H1 (cell line): ENCODE data around the gene PRKAR1B.

Experiments used
- ASH2L ChIP-seq: fragments of 200-600, 300-600 bp; sonication (generic); IDR thresholded peaks from one replicate; pipeline ENCODE4 v1.7.1; 2017; ENCODE audit warnings: low read length
- BACH1 ChIP-seq: IDR thresholded peaks from 2 replicates; pipeline ENCODE4 v1.6.1; 2012; ENCODE audit warnings: low read length, improper control_type of control experiment
- BRCA1 ChIP-seq: IDR thresholded peaks from 2 replicates; pipeline ENCODE4 v1.6.1; 2012; ENCODE audit warnings: low read depth, low read length, improper control_type of control experiment
- CEBPB ChIP-seq: IDR thresholded peaks from 2 replicates; pipeline ENCODE4 v1.6.1; 2012; ENCODE audit warnings: low read depth, low read length
- FOSL1 ChIP-seq: IDR thresholded peaks from 2 replicates; pipeline ENCODE4 v1.6.1; 2011; ENCODE audit warnings: mild to moderate bottlenecking, low read depth, low read length, moderate library complexity; ENCODE audit not compliant: insufficient read depth
- POLR2A ChIP-seq, 2 experiments: IDR thresholded peaks; 1 replicate in 1 of 2; 2 replicates in 1 of 2; pipeline ENCODE4 v1.6.1; 2011; ENCODE audit warnings: low read depth in 2 of 2, low read length in 2 of 2, mild to moderate bottlenecking in 2 of 2; ENCODE audit errors: control extremely low read depth in 1 of 2
- POLR2AphosphoS5 ChIP-seq: IDR thresholded peaks from 2 replicates; pipeline ENCODE4 v1.6.1; 2011; ENCODE audit warnings: low read depth, low read length
- RAD21 ChIP-seq, 2 experiments: IDR thresholded peaks in 1 of 2; conservative IDR thresholded peaks in 1 of 2; 2 replicates each; pipeline ENCODE4 v1.6.1; 2011; ENCODE audit warnings: low read depth in 2 of 2, low read length in 2 of 2, improper control_type of control experiment in 1 of 2, inconsistent platforms in 1 of 2, mild to moderate bottlenecking in 1 of 2, moderate library complexity in 1 of 2
- SIN3A ChIP-seq, 2 experiments: IDR thresholded peaks in 1 of 2; conservative IDR thresholded peaks in 1 of 2; 2 replicates each; pipeline ENCODE4 v1.6.1; 2011 to 2012; ENCODE audit warnings: low read length in 2 of 2, improper control_type of control experiment in 1 of 2, low read depth in 1 of 2, mild to moderate bottlenecking in 1 of 2
- SP4 ChIP-seq: IDR thresholded peaks from 2 replicates; pipeline ENCODE4 v1.6.1; 2012; ENCODE audit warnings: low read length, inconsistent platforms
- TF ChIP-seq, protein P1 (sequence below), 3 experiments: IDR thresholded peaks; 1 replicate in 2 of 3; 2 replicates in 1 of 3; pipeline versions ENCODE4 v1.5.1 to v1.6.1; 2011; ENCODE audit warnings: low read length in 3 of 3, mild to moderate bottlenecking in 3 of 3, inconsistent platforms in 2 of 3, low read depth in 1 of 3, moderate library complexity in 1 of 3; ENCODE audit not compliant: insufficient read depth in 1 of 3; ENCODE audit errors: control extremely low read depth in 1 of 3
- TF ChIP-seq, protein P2 (sequence below): IDR thresholded peaks from 2 replicates; pipeline ENCODE4 v1.6.1; 2011; ENCODE audit warnings: low read depth, mild to moderate bottlenecking, low read length; ENCODE audit not compliant: insufficient read depth

DNA sequence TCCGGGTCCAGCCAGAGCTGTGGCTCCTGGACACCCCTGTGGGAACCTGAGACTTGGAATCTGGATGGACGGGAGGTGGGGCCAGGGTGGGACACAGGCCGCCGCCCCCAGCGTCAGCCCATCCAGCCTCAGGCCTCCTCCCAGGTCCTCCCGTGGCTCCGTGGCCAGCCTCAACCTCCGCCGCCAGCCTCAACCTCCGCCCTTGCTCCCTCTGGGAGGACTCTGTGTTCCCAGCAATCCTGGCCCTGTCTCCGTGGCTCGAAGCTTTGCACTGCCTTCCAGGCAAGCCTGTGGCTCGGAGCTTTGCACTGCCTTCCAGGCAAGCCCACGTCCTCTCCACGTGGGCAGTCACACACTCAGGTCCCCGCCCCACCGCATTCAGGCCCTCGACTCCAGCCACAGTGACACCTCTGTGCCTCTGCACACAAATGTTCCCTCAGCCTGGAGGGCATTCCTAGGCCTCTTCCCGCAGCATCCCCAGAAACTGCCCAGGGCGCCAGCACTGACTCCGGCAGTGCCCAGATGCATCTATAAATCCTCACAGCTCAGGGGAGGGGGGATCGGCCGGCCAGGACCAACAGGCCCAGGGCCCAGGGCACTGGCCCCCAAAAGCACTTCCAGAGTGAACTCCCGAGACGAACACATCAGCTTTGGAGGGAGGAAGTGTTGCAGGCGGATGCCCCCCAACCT, 162.8 kb downstream of the PRKAR1B start:
- no peak for TF ChIP-seq SIN3A (conservative IDR thresholded peaks at IDR 0.05 in 1 of 2, IDR thresholded peaks at IDR 0.05 in 1 of 2; ENCODE audit: low read depth in 1 of 2, low read length in 2 of 2)
- TF ChIP-seq, protein P1, sequence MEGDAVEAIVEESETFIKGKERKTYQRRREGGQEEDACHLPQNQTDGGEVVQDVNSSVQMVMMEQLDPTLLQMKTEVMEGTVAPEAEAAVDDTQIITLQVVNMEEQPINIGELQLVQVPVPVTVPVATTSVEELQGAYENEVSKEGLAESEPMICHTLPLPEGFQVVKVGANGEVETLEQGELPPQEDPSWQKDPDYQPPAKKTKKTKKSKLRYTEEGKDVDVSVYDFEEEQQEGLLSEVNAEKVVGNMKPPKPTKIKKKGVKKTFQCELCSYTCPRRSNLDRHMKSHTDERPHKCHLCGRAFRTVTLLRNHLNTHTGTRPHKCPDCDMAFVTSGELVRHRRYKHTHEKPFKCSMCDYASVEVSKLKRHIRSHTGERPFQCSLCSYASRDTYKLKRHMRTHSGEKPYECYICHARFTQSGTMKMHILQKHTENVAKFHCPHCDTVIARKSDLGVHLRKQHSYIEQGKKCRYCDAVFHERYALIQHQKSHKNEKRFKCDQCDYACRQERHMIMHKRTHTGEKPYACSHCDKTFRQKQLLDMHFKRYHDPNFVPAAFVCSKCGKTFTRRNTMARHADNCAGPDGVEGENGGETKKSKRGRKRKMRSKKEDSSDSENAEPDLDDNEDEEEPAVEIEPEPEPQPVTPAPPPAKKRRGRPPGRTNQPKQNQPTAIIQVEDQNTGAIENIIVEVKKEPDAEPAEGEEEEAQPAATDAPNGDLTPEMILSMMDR (IDR thresholded peaks at IDR 0.05; ENCODE audit: control extremely low read depth in 1 of 3, insufficient read depth in 1 of 3, low read depth in 1 of 3, low read length in 3 of 3), result no peak
- TF ChIP-seq POLR2AphosphoS5, result no peak
- TF ChIP-seq POLR2A (IDR thresholded peaks at IDR 0.05; ENCODE audit: control extremely low read depth in 1 of 2, low read depth in 2 of 2, low read length in 2 of 2), result no peak
- TF ChIP-seq, protein P2, sequence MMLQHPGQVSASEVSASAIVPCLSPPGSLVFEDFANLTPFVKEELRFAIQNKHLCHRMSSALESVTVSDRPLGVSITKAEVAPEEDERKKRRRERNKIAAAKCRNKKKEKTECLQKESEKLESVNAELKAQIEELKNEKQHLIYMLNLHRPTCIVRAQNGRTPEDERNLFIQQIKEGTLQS, result no peak
- no peak for TF ChIP-seq SP4
- no peak for TF ChIP-seq BACH1
- TF ChIP-seq CEBPB, result no peak
- TF ChIP-seq BRCA1, result no peak
- no peak for TF ChIP-seq FOSL1
- TF ChIP-seq ASH2L, result no peak
- TF ChIP-seq RAD21 (IDR thresholded peaks at IDR 0.05 in 1 of 2, conservative IDR thresholded peaks at IDR 0.05 in 1 of 2; ENCODE audit: low read depth in 2 of 2, low read length in 2 of 2), result no peak
